ENCODE data around the gene OR2C3.

- TF ChIP-seq CTCF (conservative IDR thresholded peaks at IDR 0.05; ENCODE audit: low read length), result no peak
- TF ChIP-seq EZH2phosphoT487 (IDR thresholded peaks at IDR 0.05; ENCODE audit: borderline replicate concordance), result no peak
Observed at GRCh38 chr1:247578946-247579460, 42.8 kb upstream of the OR2C3 start.

Data from Loucy (cell line).